IMR-90 (cell line): ENCODE data around the gene CAPN8. TPM values are rescaled to one million over a fixed set of nuclear protein-coding genes. Genes with fewer than 3 reads are reported as not detected.

ENCODE experiments used
- ATAC-seq: fragments of 200-7000 bp; cut with Tn5 transposase; 2 replicates; pipeline ENCODE4 v1.9.1; 2020; ENCODE audit warnings: low read depth, mild to moderate bottlenecking, moderate library complexity
- BruUV-seq: library from RNA; stranded (reverse); fragments of 400-500 nt; replicated peaks from 2 replicates; lab custom pipeline; 2021; lab: Mats Ljungman, UMichigan
- CTCF ChIA-PET: fragments of 300-600 bp; formaldehyde crosslinking; extraction: SDS; loops from one replicate; lab custom pipeline; 2021; ENCODE audit warnings: antibody characterized with exemption; lab: Yijun Ruan, JAX
- POLR2A ChIA-PET: fragments of 300-600 bp; sonication (Branson Sonifier 250); formaldehyde crosslinking; loops from one replicate; lab custom pipeline; 2022; ENCODE audit warnings: antibody characterized with exemption; ENCODE audit not compliant: unreplicated experiment; lab: Charles Lee
- DNase-seq: peaks from one replicate; pipeline ENCODE4 v3.0.0; 2013
- H2AFZ ChIP-seq: replicated peaks from 2 replicates; pipeline ENCODE3; 2013; ENCODE audit warnings: low read length, mild to moderate bottlenecking; ENCODE audit not compliant: poor library complexity
- H2AK5ac ChIP-seq: 2 replicates; pipeline ENCODE4 v1.6.1; 2013; ENCODE audit warnings: low read depth, low read length, inconsistent platforms
- H2AK9ac ChIP-seq: replicated peaks from 2 replicates; pipeline ENCODE3; 2013; ENCODE audit warnings: mild to moderate bottlenecking, low read depth, low read length, moderate library complexity; ENCODE audit not compliant: poor library complexity
- H2BK120ac ChIP-seq: 2 replicates; pipeline ENCODE4 v1.6.1; 2013; ENCODE audit warnings: low read depth, low read length, inconsistent platforms
- H2BK15ac ChIP-seq: 3 replicates; pipeline ENCODE4 v1.6.1; 2013; ENCODE audit warnings: low read depth, low read length, inconsistent platforms
- H2BK20ac ChIP-seq: 2 replicates; pipeline ENCODE4 v1.6.1; 2013; ENCODE audit warnings: low read depth, mild to moderate bottlenecking, inconsistent platforms, low read length, moderate library complexity
- H2BK5ac ChIP-seq: 2 replicates; pipeline ENCODE4 v1.6.1; 2013; ENCODE audit warnings: mild to moderate bottlenecking, low read depth, low read length, inconsistent platforms; ENCODE audit not compliant: poor library complexity, severe bottlenecking
- H3K14ac ChIP-seq: replicated peaks from 2 replicates; pipeline ENCODE4 v1.6.1; 2013; ENCODE audit warnings: low read depth, low read length, inconsistent platforms
- H3K18ac ChIP-seq: 2 replicates; pipeline ENCODE4 v1.6.1; 2013; ENCODE audit warnings: low read depth, low read length, control low read depth
- H3K23ac ChIP-seq: 2 replicates; pipeline ENCODE4 v1.6.1; 2013; ENCODE audit warnings: low read depth, low read length, inconsistent platforms
- H3K27ac ChIP-seq: 2 replicates; pipeline ENCODE4 v1.5.1; 2013; ENCODE audit warnings: mild to moderate bottlenecking, control low read depth, low read length; ENCODE audit not compliant: insufficient read depth
- H3K27me3 ChIP-seq: 2 replicates; pipeline ENCODE4 v1.6.1; 2013; ENCODE audit warnings: low read length; ENCODE audit not compliant: control insufficient read depth, insufficient read depth
- H3K36me3 ChIP-seq: 2 replicates; pipeline ENCODE4 v1.6.1; 2013; ENCODE audit warnings: low read length, mixed read lengths; ENCODE audit not compliant: control insufficient read depth, insufficient read depth
- H3K4ac ChIP-seq: 2 replicates; pipeline ENCODE4 v1.6.1; 2013; ENCODE audit warnings: low read depth, low read length, inconsistent platforms
- H3K4me1 ChIP-seq: 2 replicates; pipeline ENCODE4 v1.6.1; 2013; ENCODE audit warnings: low read length, mixed read lengths; ENCODE audit not compliant: control insufficient read depth, insufficient read depth
- H3K4me2 ChIP-seq: 2 replicates; pipeline ENCODE4 v1.6.1; 2013; ENCODE audit warnings: low read depth, mild to moderate bottlenecking, control low read depth, low read length, moderate library complexity
- H3K4me3 ChIP-seq: 2 replicates; pipeline ENCODE4 v1.5.1; 2013; ENCODE audit warnings: low read depth, mild to moderate bottlenecking, control low read depth, low read length, moderate library complexity; ENCODE audit not compliant: insufficient read depth
- H3K56ac ChIP-seq: 2 replicates; pipeline ENCODE4 v1.6.1; 2013; ENCODE audit warnings: low read length, inconsistent platforms; ENCODE audit not compliant: insufficient read depth; ENCODE audit errors: extremely low read depth
- H3K79me1 ChIP-seq, 2 experiments: 2 replicates each; pipeline ENCODE4 v1.6.1; 2013; ENCODE audit warnings: low read length in 2 of 2, inconsistent platforms in 1 of 2, low read depth in 1 of 2
- H3K9ac ChIP-seq: 2 replicates; pipeline ENCODE4 v1.6.1; 2013; ENCODE audit warnings: low read depth, low read length, control low read depth
- H3K9me1 ChIP-seq: 2 replicates; pipeline ENCODE4 v1.6.1; 2013; ENCODE audit warnings: low read length, inconsistent platforms; ENCODE audit not compliant: insufficient read depth
- H3K9me3 ChIP-seq: 2 replicates; pipeline ENCODE4 v1.6.1; 2013; ENCODE audit warnings: low read length; ENCODE audit not compliant: control insufficient read depth, insufficient read depth
- H4K20me1 ChIP-seq: 2 replicates; pipeline ENCODE4 v1.6.1; 2013; ENCODE audit warnings: low read length, inconsistent platforms; ENCODE audit not compliant: insufficient read depth
- H4K5ac ChIP-seq: 2 replicates; pipeline ENCODE4 v1.6.1; 2013; ENCODE audit warnings: mild to moderate bottlenecking, low read depth, low read length, control low read depth
- H4K8ac ChIP-seq, 2 experiments: 2 replicates each; pipeline ENCODE4 v1.6.1; 2013; ENCODE audit warnings: low read depth in 2 of 2, low read length in 2 of 2, control low read depth in 1 of 2, inconsistent platforms in 1 of 2
- H4K91ac ChIP-seq: 2 replicates; pipeline ENCODE4 v1.6.1; 2013; ENCODE audit warnings: low read depth, low read length, inconsistent platforms; ENCODE audit not compliant: insufficient read depth
- FOS ChIP-seq: fragments of 150-350 bp; IDR thresholded peaks from 2 replicates; pipeline ENCODE4 v1.6.1; 2016; ENCODE audit warnings: low read depth, low read length
- SMC3 ChIP-seq: fragments of 150-350 bp; IDR thresholded peaks from 2 replicates; pipeline ENCODE4 v1.6.1; 2016; ENCODE audit warnings: low read depth, mild to moderate bottlenecking, antibody characterized with exemption, low read length, moderate library complexity
- WGBS, 2 experiments: methylation state at CpG; one replicate each; pipeline versions ENCODE4 v1.1.5 to v1.1.7; 2013; ENCODE audit warnings: missing lambda C conversion rate in 2 of 2; ENCODE audit not compliant: insufficient read length in 1 of 2; ENCODE audit errors: extremely low coverage in 2 of 2; 5-methylcytosine and 5-hydroxymethylcytosine counted together
- dilution Hi-C: fragments of 300-500 bp; cut with HindIII; formaldehyde crosslinking; loops from one replicate; pipeline ENCODE4 v1.14.3; 2018; ENCODE audit warnings: low sequenced_read_pairs; ENCODE audit not compliant: unreplicated experiment
- in situ Hi-C: fragments of 300-500 bp; cut with MboI; formaldehyde crosslinking; loops from 3 replicates; pipeline ENCODE4 v1.14.3; 2019; ENCODE audit warnings: low sequenced_read_pairs, inconsistent platforms, mixed read lengths
- intact Hi-C: fragments of 100-400 bp; cut with micrococcal nuclease; formaldehyde crosslinking; loops from 2 replicates; pipeline ENCODE4 v1.10.0; 2022
- polyA plus RNA-seq, 3 experiments: library from polyadenylated mRNA; depleted of rRNA; stranded (reverse); fragments of >200 nt; gene quantifications; 2 replicates each; pipeline ENCODE4 v1.2.3, GENCODE V29; 2012; ENCODE audit warnings: low replicate concordance in 1 of 3
- total RNA-seq: library from RNA; depleted of rRNA; stranded (reverse); fragments of >200 nt; gene quantifications from 2 replicates; pipeline ENCODE4 v1.2.3, GENCODE V29; 2012

The CAPN8 gene
- total and polyA plus RNA-seq, 2 of the 4 experiments (the other 2 are of a cell fraction): not detected

- Histone ChIP-seq H3K27me3 (no peaks in the 10 kb centered on the region), H3K14ac (peak overlapping the region; percentile 94), H3K56ac (peak overlapping the region; percentile 84; the same call in 1 of the 2 replicates), H3K36me3 (no peaks in the 10 kb centered on the region), H3K4me2 (peak overlapping the region; percentile 63), H3K9me1 (peaks cover 24% of the 10 kb centered on the region), H2AFZ (peak overlapping the region; percentile 67), H4K8ac (peak overlapping the region; percentile 28 to 93), H3K27ac (peak overlapping the region; percentile 94), H4K5ac (peak overlapping the region; percentile 57), H3K79me1 (peaks cover 11 to 57% of the 10 kb centered on the region in 2 experiments; a peak in 3 of 4 replicates), H3K9ac (peak overlapping the region; percentile 29), H2BK15ac (peak overlapping the region; percentile 99; the same call in 2 of the 3 replicates), H3K18ac (peak overlapping the region; percentile 40), H2AK9ac (peak overlapping the region; percentile 97), H2AK5ac (peak overlapping the region; percentile 97), H4K20me1 (peaks cover 5% of the 10 kb centered on the region), H3K4me3 (no peak overlapping the region), H3K4me1 (peaks cover 35% of the 10 kb centered on the region), H3K4ac (peak overlapping the region; percentile 97), H2BK120ac (peak overlapping the region; percentile 96), H3K9me3 (no peaks in the 10 kb centered on the region), H3K23ac (peak overlapping the region; percentile 87), H2BK20ac (peak overlapping the region; percentile 97), H2BK5ac (peak overlapping the region; percentile 96), H4K91ac (peak overlapping the region; percentile 80)
- dilution Hi-C loops: no loop called here
- 76% methylated on average over 3 of the region's 5 CpGs; no CpG with 5 or more reads in 1 of the 2 experiments for WGBS, 2 experiments
- CTCF ChIA-PET: interaction anchor here (1.2 kb wide), 1 partner anchor 41 kb away, joined by 3 read pairs; no protein-coding TSS in a partner anchor
- in situ Hi-C loops: no loop called here
- intact Hi-C loops: loop anchor here (10.0 kb wide), 1 partner anchor 287 kb away; no protein-coding TSS in a partner anchor
- DNase-seq (no peak), ATAC-seq (no peak)
- TF ChIP-seq FOS (no peak), SMC3 (no peak)
- POLR2A ChIA-PET: no interaction called here
- no TSS peak for BruUV-seq
Observed at GRCh38 chr1:223708001-223708359, 42.5 kb upstream of the CAPN8 start.
